HT-29 (cell line): ENCODE measurements around the gene THAP7. TPM values are rescaled to one million over a fixed set of nuclear protein-coding genes. Genes with fewer than 3 reads are reported as not detected.
A peak's percentile ranks its signal among the peaks of the same experiment; 100 is the strongest.
"Not testable (repeated sequence)": the region's sequence is repeated elsewhere in the genome, so short reads cannot be mapped to it uniquely, and the experiment has no call there.

ENCODE experiments used
- DNase-seq: peaks from one replicate; pipeline ENCODE4 v3.0.0-alpha.2; 2015; ENCODE audit warnings: low spot score
- total RNA-seq: library from RNA; depleted of rRNA; stranded (reverse); fragments of >200 nt; shearing (Covaris generic); gene quantifications from 2 replicates; pipeline ENCODE4 v1.2.3, GENCODE V29; 2014; rRNA removed

Gene THAP7, protein sequence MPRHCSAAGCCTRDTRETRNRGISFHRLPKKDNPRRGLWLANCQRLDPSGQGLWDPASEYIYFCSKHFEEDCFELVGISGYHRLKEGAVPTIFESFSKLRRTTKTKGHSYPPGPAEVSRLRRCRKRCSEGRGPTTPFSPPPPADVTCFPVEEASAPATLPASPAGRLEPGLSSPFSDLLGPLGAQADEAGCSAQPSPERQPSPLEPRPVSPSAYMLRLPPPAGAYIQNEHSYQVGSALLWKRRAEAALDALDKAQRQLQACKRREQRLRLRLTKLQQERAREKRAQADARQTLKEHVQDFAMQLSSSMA
- 60.1 and 75.4 TPM in 2 replicates for total RNA-seq

DNA sequence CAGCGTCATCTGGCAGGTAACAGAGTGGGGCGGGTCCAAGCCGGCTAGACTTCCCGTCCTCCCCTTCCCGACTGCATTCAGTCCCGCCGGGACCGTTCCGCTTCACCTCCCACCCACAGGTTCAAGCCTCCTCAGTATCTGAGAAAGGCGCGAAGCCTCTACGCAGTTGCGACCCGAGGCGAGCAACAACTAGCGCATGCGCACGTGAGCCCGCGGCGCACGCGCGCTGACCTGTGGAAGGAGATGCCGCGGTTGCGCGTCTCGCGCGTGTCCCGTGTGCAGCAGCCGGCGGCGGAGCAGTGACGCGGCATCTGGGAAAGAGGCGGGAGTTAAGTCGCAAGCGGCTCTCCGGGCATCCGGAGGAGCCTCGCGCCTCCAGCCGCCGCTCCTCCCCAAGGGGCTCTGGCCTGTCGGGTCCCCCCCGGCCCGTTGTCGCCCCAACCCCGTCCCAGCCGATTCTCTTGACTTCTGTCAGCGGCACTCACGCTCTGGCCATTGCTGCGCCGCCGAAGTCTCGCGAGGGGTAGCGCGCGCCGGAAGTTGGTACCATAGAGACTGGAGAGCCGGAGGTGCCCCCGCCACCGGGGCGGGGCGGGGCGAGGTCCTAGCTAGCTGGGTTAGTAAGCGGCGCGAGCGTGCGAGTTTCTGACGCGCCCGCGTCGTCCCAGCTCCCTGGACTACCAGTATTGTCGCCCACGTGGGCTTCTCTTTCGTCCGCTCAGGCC, at the start of gene THAP7:
TSS of gene THAP7 (minus strand) at position 518 of the 725 bp plus-strand sequence. CDS start at position 311, 207 bp downstream.
- peak; percentile 90 for DNase-seq

DNA sequence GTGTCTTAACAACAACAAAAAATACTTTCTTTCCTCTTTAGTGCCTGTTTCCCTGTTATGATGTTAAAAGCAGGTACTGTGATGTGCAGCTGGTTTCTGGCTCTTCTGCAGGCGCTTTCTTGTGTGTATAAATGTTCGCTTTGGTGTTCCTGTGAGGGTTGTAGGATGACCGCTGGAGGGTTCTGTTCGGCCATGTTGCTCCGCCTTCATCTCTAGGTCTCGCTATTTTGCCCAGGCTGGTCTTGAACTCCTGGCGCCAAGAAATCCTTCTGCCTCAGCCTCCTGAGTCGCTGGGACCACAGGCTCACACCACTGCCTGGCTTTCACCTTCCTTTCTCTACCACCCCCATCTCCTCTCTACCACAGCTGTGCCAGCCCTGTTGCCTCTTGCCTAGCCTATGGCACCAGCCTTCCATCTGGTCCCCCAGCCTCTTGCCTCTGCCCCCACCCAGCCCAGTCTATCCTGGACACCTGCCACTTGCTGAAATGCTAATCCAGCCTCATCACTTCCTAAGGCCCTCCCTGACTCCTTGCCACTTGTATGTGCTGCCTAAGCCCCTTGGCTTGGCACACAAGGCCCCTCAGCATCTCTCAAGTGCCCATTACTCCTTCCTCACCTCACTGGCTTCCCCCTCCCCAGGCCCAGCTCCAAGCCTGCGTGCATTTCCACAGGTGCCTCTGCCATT, 49.4 kb upstream of the THAP7 start:
- DNase-seq, result no peak

DNA sequence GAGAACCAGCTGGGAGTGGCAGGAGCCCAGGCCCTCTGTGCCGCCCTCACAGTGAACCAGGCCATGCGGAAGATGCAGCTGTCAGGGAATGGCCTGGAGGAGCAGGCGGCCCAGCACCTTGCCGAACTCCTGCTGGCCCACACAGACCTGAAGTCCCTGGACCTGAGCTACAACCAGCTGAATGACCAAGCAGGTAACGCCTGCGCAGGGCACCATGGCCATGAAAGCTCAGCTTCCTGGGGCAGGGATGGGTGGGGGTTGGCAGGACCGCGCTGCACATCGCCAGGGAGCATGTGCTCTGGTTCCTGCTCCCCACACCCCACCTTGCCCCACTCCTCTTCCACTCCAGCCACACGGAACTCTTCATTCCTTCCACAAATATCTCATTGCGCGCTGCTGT, 47.0 kb upstream of the THAP7 start:
- not testable (repeated sequence) for DNase-seq

DNA sequence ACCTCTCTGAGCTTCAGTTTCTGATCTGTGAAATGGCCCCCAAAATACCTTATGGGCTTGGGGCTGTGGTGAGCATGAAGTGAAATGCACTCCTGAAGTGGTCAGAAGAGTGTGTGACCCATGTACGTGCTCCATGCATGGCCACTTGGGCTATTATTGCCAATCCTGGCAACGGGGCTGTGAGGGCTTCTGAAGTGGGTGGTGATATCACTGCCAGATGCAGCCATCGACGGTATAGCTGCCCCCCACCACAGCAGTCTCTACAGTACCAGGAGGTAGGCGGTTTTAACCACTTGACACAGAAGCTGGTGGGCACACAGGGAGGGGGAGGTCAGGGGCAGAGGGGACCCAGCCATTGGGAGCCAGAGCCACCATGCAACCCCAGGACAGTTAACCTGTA, 46.5 kb upstream of the THAP7 start:
- not testable (repeated sequence) for DNase-seq

DNA sequence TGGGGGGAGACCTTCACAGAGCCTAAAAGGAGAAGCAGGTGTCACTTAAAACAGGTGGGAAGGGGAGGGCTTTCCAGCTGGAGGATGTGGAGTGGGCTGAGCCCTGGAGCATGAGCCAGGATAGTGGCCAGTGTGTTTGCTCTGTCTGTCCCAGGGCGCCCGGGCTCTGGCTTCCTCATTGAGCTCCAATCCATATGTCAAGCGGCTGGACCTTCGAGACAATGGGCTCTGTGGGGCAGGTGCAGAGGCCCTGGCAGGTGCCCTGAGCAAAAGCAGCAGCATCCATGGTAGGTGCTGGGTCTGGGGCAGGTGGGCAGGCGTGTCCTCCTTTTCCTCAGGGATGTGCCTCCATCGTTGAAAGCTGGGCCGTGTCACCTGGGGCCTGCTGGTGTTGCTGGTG, 45.8 kb upstream of the THAP7 start:
- no peak for DNase-seq

DNA sequence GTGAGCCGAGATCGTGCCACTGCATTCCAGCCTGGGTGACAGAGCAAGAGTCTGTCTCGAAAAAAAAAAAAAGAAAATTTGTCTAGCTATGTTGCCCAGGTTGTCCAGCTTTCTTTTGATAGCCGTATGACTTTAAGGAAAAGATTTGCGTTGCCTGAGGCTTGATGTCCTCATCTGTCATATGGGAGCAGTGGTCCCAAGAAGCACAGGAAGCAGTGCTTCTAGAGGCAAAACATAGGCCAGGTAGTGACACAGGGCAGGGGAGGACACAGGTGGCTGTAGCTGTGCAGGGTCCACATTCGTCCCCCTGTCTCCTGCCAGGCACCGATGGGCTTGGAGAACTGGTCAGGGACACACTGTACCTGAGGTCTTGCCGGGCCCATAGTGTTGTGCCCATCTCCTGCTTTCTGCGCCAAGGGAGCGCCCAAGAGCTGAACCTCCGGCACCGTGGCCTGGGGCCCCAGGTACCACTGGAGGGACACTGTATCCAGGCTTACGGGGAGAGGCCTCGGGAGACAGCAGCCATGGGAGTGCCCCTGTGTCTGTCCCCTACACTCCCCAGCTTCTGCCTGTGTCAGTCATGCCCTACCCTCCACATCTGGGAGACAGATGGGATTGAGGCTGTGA, 45.2 kb upstream of the THAP7 start:
- DNase-seq, result no peak

DNA sequence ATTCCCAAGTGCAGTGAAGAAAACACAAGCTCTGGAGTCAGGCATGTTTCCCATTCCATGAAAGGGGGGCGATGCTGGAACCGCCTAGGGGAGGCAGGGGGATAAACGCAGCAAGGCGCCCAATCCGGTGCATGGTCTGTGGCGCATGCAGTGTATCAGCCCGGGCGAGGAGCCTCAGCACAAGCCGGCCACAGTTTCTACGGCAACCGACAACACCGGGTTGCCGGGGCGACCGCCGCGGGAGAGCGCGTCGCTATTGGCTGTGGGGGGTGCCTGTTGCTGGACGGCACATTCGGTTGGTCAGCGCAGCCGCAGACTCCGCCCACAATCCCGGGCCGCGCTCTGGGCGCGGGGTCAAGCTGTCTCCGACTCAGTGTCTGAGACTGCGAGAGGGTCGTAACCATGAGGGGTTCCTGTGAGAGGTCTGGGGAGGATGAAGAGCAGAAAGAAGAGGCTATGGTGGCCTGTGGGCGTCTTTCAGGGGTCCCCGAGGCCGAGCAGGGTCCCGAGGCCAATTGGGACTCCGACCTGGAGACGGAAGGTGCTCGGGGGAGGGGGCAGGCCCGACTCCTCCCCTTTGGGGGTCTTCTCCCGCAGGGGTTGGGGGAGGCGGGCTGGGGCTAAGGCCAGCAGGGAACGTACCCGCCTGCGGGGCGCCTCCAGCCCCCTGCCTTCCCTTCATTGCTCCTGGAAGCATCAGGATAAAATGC, 43.8 kb upstream of the THAP7 start, which contains the start of gene LRRC74B:
TSS of gene LRRC74B (plus strand) at position 362 of the 710 bp plus-strand sequence. CDS start at position 403, 41 bp downstream.
- peak; percentile 76 for DNase-seq

DNA sequence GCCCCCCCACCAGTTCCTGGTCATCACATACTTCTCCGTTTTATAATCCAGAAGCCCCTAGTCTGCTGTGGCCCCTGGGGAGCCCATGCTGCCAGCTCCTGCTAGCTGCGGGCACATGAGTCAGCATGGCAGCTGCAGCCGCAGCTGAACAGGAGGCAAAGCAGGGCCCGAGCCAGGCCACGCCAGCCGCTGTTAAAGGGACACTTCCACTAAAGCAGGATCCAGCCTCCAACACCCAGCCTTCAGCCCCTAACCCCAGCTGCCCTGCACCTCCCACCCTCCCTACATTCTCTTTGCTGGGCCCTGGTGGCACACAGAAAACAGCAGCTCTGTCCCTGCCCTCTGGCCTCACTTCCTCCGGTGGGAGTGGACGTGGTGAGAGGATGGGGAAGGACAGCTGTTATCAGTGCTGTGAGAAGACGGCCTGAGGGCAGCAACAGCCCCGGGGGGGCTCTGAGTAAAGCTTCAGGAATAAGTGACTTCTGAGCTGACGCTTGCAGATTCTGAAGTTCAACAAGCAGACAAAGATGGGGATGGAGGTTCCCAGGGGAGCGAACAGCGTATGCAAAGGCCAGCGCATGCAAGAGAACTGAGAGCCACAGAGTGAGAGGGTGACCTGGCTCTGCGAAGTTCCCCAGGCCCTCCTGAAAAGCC, 43.1 kb upstream of the THAP7 start:
- DNase-seq, result no peak

DNA sequence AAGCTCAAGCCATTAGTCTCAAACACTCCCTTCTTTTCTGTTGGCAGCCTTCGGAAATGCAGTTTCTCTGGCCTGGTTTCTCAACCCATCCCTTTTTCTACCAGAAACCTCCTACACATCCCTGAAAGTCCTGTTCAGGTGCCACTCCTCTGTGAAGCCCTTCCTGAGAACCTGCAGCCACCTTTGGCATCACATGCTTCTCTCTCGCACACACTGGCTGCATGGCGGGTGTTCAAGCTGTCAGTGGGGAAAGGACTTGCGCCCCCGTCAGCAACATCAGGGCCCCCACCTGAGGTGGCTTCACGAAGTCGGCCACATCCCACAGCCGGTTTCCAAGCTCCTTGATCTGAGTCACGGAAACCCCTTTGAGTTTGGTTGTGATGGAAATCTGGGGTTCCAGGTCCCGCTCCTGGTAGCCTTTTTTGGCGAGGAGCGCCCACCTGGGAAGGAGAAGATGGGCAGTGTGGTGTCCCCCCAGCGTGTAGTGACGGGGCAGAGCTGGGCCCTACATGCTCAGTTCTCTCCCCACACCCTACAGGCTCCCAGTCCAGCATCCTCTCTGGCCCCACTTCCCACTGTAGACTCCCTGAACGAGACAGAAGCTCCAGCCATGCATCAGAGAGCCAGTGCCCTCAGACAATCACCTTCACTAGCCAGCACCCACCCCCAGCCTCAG, 42.1 kb upstream of the THAP7 start:
- DNase-seq, result no peak

DNA sequence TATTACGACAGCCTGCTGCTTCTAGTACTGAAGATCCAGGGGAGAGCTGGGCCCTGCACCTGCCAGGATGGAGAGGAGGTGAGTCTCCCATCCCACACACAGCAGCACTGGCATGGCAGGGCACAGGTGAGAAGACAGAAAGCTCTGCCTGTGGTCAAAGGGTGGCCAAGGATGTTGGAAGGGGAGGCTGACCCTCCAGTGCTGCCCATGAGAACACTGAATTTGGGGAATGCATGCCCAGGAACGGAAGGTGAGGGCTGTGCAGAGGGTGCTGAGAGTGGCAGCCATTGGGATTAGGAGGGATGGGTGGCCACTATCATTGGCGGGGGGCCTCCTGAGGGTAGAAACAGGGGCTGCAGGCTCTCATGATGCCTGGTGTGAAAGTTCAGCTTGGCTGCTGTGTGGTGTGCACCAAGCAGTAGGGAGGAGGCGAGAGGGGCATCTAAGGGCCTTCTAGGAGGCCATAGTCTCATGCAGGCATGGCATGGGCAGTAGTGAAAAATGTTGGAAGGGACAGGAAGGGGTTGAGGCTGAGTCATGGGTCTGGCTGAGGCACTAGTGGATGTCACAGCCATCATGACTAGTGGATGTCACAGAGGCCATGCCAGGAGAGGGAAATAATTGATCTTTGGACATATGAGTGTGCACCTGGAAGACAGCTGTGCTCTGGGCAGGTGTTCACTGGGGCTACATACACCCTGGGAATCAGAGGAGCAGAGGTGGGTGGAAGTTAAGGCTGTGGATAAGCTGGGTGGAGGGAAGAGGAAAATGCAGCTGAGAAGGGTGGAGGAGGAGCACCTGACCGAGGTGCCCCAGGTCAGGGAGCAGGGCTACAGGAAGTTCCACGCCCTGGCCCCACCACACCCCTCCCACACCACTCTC, 41.3 kb upstream of the THAP7 start:
- peak; percentile 8 for DNase-seq

DNA sequence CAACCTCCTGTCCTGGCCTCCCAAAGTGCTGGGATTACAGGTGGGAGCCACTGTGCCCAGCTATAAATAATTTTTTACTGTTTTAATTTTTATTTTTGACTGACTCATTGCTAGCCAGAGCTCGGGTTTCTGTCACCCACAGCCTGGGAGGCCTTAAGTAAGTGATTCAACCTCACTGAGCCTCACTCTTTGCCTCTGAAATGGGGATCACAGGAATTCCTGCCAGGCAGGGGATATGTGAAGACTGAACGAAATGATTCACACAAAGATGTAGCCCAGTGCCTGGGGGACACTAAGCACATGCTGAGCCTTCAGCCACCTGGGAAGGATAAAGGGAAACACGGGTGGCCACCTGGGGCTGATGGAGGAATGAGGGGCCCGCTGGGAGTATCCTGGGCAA, 40.0 kb upstream of the THAP7 start:
- no peak for DNase-seq

DNA sequence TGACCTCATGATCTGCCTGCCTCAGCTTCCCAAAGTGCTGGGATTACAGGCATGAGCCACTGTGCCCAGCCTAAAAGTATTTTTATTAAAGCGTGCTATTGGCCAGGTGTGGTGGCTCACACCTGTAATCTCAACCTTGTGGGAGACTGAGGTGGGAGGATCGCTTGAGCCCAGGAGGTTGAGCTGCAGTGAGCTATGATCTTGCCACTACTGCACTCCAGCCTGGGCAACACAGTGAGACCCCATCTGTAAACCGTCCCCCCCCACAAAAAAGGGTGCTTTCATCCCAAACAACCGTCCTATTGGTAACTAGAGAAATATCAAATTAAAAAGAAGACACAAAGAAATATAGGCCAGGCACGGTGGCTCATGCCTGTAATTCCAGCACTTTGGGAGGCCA, 37.2 kb upstream of the THAP7 start:
- DNase-seq, result not testable (repeated sequence)

DNA sequence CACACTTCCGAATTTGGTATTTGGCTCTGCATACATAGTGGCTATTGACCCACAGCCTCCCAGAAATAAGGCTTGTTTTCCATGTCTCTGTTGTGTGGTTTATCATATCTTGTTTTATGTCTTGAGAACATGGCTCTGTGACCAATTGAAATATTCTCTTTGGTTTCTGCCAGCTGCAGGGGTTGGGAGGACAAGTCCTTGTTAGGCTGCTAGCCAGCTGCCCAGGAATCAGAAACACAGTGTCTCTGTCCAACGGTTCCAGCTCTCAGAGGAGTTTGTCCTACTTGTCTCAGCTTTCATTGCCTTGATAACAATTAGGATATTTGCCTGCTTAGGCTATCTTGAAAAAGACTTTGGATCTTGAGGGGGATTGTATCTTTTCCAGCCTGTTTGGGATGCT, 36.5 kb upstream of the THAP7 start:
- no peak for DNase-seq

DNA sequence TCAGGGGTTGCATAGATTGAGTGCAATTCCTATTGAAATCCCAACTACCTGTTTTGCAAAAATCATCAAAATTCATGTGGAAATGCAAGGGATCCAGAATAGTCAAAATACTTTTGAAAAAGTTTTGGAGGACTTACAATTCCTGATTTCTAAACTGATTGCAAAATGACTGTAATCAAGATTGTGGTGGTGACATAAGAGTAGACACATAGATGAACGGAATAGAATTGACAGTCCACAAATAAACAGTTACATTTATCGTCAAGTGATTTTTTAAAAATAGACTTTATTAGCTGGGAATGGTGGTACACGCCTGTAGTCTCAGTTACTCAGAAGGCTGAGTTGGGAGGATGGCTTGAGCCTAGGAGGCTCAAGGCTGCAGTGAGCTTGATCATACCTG, 33.1 kb upstream of the THAP7 start:
- no peak for DNase-seq

DNA sequence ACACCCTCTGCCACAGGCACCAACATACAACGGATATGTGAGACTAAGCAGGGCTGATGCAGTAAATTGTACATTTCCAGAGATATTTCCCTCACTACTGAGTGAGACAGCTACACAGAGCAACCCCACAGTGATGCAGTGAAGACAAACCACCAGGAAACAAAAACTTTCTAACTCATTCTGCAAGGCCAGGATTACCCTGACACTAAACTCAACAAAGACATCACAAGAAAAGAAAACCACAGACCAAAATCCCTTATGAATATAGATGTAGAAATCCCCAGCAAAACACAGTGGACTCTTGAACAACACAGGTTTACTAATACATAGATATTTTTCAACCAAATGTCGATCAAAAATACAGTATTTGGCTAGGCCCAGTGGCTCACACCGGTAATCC, 32.0 kb upstream of the THAP7 start:
- no peak for DNase-seq

DNA sequence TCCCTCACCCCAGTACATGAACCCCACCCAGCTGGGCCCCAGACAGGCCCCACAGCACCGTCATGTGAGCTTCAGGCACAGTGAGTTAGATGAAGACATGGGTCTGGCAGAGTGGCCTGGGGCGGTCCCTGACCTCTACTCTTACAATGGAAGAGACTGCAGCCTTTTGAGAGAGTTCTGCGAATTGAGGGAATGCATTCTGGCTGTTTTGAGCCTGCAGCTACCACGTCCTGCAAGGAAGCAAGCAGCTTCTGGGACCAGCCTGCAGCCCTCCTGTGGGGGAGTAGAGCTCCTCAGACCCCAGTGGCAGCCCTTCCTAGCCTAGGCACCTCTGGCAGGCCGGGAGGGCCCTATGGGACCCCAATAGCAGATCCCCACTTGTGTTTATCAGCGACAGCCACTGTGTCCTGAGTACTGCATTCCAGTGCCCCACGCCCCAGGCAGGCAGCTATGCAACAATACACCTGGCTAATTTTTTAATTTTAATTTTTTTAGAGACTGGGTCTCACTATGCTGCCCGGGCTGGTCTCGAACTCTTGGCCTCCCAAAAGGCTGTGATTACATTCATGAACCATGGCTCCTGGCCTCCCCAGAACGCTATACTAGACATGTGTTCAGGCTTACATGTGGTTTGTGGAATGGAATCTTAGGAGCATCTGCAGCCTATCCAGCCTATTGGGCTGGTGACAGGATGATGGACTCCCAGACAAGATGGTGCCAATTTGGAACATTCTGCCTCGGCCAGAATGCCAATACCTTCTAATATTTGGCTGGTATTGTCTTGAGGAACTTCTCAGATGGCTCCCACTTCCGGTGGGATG, 31.2 kb upstream of the THAP7 start:
- no peak for DNase-seq

DNA sequence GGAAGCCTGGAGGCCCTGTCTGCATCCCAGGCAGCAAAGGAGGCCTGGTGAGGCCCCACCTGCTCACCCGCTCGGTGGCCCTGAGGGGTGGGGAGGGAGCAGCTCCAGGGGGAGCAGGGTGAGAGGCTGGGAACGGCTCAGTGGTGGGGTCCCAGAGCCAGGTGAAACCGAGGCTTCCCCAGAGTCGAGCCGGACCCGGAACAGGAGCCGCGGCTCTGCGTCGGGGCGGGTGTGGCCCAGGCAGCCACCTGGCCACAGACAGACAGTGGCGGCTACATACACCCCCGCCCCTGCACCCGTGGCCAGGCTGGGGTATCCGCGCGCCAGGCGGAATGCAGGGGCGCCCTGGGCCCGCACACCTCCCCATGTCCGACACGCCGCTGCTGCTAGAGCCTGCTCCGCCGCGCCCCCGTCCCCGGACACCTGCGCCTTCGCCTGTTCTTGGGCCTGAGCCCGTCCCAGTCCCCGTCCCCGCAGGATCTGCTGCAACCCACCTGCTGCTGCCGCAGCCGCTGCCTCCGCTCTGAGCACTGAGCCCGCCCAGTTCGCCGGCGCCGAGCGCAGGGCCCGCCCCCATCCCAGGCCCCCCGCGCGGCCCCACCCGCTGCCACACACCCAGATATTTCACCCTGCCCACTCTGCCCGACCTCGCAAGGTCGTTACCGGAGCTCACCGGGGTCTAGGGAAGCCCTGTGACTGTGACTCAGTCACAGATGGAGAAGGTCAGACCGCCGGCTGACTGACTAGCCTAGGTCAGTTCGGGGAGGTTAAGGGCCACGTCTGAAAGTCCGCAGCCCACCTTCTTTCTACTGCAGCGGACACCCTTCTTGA, 30.3 kb upstream of the THAP7 start, which contains the start of gene SLC7A4:
TSS of gene SLC7A4 (minus strand) at position 525 of the 831 bp plus-strand sequence. CDS start 749 bp downstream, outside the sequence.
- no peak for DNase-seq
